ENCODE data around the gene CCR7. TPM values are rescaled to one million over a fixed set of nuclear protein-coding genes. Genes with fewer than 3 reads are reported as not detected.
A peak's percentile ranks its signal among the peaks of the same experiment; 100 is the strongest.

CCR7 gene
- total RNA-seq, 4 donors from 2014 or later, result 1.5 TPM; not detected in 3

GRCh38 chr17:40509626-40510327 is 55.5 kb downstream of the CCR7 start:
- TF ChIP-seq EP300 (IDR thresholded peaks at IDR 0.05), result no peak
- TF ChIP-seq POLR2A (IDR thresholded peaks at IDR 0.05), result no peak
- TF ChIP-seq, protein P1, sequence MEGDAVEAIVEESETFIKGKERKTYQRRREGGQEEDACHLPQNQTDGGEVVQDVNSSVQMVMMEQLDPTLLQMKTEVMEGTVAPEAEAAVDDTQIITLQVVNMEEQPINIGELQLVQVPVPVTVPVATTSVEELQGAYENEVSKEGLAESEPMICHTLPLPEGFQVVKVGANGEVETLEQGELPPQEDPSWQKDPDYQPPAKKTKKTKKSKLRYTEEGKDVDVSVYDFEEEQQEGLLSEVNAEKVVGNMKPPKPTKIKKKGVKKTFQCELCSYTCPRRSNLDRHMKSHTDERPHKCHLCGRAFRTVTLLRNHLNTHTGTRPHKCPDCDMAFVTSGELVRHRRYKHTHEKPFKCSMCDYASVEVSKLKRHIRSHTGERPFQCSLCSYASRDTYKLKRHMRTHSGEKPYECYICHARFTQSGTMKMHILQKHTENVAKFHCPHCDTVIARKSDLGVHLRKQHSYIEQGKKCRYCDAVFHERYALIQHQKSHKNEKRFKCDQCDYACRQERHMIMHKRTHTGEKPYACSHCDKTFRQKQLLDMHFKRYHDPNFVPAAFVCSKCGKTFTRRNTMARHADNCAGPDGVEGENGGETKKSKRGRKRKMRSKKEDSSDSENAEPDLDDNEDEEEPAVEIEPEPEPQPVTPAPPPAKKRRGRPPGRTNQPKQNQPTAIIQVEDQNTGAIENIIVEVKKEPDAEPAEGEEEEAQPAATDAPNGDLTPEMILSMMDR (IDR thresholded peaks at IDR 0.05), result no peak
- no peaks in the 10 kb centered on the region for H3K36me3 ChIP-seq
- H3K4me3 ChIP-seq, result no peak overlapping the region
- WGBS, 2 donors, result 75 to 80% methylated on average over 10 of the region's 10 CpGs
- H3K9me3 ChIP-seq, result no peaks in the 10 kb centered on the region
- peaks cover 0 to 17% (median 0%) of the 10 kb centered on the region in 4 donors for H3K4me1 ChIP-seq
- no peak for DNase-seq (ENCODE audit: low spot score in 2 of 2)
- peak overlapping the region in 1 of 4 donors; percentile 62 for H3K27ac ChIP-seq
- H3K27me3 ChIP-seq, result no peaks in the 10 kb centered on the region

DNA sequence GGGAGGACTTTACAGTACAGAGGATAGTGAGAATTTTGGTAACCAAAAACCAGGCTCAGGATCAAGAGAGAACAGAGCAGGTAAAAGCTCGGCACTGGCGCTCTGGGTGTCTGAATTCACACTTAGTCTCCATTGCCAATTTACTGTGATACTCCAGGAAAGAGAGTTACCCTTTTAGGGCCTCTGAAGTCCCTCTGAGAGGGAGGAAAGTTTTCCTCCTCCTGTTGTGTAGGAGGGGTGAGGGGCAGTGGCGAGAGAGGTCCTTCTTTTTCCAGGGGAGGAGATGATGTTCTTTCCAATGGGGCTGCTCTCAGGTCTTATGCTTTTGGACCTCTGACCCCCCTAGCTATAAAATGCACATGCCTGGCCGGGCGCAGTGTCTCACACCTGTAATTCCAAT is 58.5 kb downstream of the CCR7 start:
- H3K27me3 ChIP-seq, result no peaks in the 10 kb centered on the region
- no peak overlapping the region for H3K4me3 ChIP-seq
- DNase-seq (ENCODE audit: low spot score in 2 of 2), result no peak
- no peak overlapping the region for H3K27ac ChIP-seq
- peaks cover 0 to 4% (median 0%) of the 10 kb centered on the region in 4 donors for H3K9me3 ChIP-seq
- WGBS, 2 donors, result 78 to 85% methylated on average over 5 of the region's 5 CpGs
- no peaks in the 10 kb centered on the region for H3K36me3 ChIP-seq
- peaks cover 0 to 11% (median 0%) of the 10 kb centered on the region in 4 donors for H3K4me1 ChIP-seq
- TF ChIP-seq, protein P1 (IDR thresholded peaks at IDR 0.05), result no peak
- TF ChIP-seq POLR2A (IDR thresholded peaks at IDR 0.05) (no peak), EP300 (IDR thresholded peaks at IDR 0.05) (no peak)

Other genes with a start within 250 kb of the CCR7 start
- gene GJD3, start 200.7 kb downstream of the CCR7 start, total RNA-seq, result not detected
- 1 to 10 TPM in 3 of 4 donors, under 1 TPM in 1; 0.21 to 7.1 (median 2.6) TPM for gene TOP2A, start 147.6 kb downstream of the CCR7 start, total RNA-seq
- gene IGFBP4, start 122.0 kb downstream of the CCR7 start, total RNA-seq, result 1,000 to 10,000 TPM in 1 of 4 donors, 100 to 1,000 TPM in 3; 675 to 1,301 (median 748) TPM
- gene TNS4, start 63.8 kb downstream of the CCR7 start, total RNA-seq, result under 1 TPM in 1 of 4 donors, not detected in 3; 0.30 TPM
- gene SMARCE1, start 82.3 kb upstream of the CCR7 start, total RNA-seq, result 100 to 1,000 TPM in 1 of 4 donors, 10 to 100 TPM in 3; 67.2 to 113 (median 95.1) TPM
- gene KRT222, start 99.7 kb upstream of the CCR7 start, total RNA-seq, result 10 to 100 TPM in 1 of 4 donors, 1 to 10 TPM in 3; 2.7 to 17.9 (median 7.6) TPM
- under 1 TPM in 1 of 4 donors, not detected in 3; 0.20 TPM for gene KRT24, start 138.3 kb upstream of the CCR7 start, total RNA-seq
- gene KRT25, start 189.9 kb upstream of the CCR7 start, total RNA-seq, result under 1 TPM in 3 of 4 donors, not detected in 1; 0.22 to 0.84 (median 0.39) TPM
- gene KRT26, start 206.7 kb upstream of the CCR7 start, total RNA-seq, result not detected
- not detected for gene KRT27, start 217.1 kb upstream of the CCR7 start, total RNA-seq
- not detected for gene KRT28, start 234.5 kb upstream of the CCR7 start, total RNA-seq

Data from tibial nerve (tissue), 4 donors.